Measurements from ENCODE around the gene ANKRD30BL. TPM values are rescaled to one million over a fixed set of nuclear protein-coding genes. Genes with fewer than 3 reads are reported as not detected.
"Not testable (repeated sequence)": the region's sequence is repeated elsewhere in the genome, so short reads cannot be mapped to it uniquely, and the experiment has no call there.

ANKRD30BL gene
- total RNA-seq, result under 1 TPM in 1 of 5 donors, not detected in 4; 0.73 TPM
- polyA plus RNA-seq, result under 1 TPM in 1 of 3 donors, not detected in 2; 0.15 TPM
- long read RNA-seq, donor 1, result 0 reads
- long read RNA-seq, donor 2, result 0 reads
- long read RNA-seq, donor 3, result 0 reads
- long read RNA-seq, donor 4, result 0 reads
- long read RNA-seq, donor 5, result 0 reads
- long read RNA-seq, donor 6, result 0 reads
- long read RNA-seq, donor 7, result 0 reads
- long read RNA-seq, donor 8, result 0 reads
- long read RNA-seq, donor 9, result 0 reads
- long read RNA-seq, donor 10, result 0 reads

GRCh38 chr2:132161161-132162124 is at the start of gene ANKRD30BL:
TSS of gene ANKRD30BL (minus strand) at chr2:132161952. CDS start at chr2:132161705, 247 bp downstream.
- H3K36me3 ChIP-seq; H3K4me3 ChIP-seq; H3K27me3 ChIP-seq; H3K27ac ChIP-seq; H3K9me3 ChIP-seq; H3K4me1 ChIP-seq; intact Hi-C loops (cut with DNase I; ENCODE audit: low total_unique reads); DNase-seq: not testable (repeated sequence)
- WGBS, 5 donors, result 83 to 93% (median 92%) methylated on average over 32 to 48 of the region's 48 CpGs

- intact Hi-C loops (cut with DNase I; ENCODE audit: low total_unique reads); H3K27ac ChIP-seq; H3K4me3 ChIP-seq; H3K9me3 ChIP-seq; H3K36me3 ChIP-seq; H3K27me3 ChIP-seq; H3K4me1 ChIP-seq; DNase-seq: not testable (repeated sequence)
- WGBS, 5 donors, result 70 to 85% (median 76%) methylated on average over 2 of the region's 2 CpGs
These were observed 41.1 kb upstream of the ANKRD30BL start for GRCh38 chr2:132202866-132203265.

- H3K4me3 ChIP-seq; intact Hi-C loops (cut with DNase I; ENCODE audit: low total_unique reads); H3K27me3 ChIP-seq; DNase-seq; H3K27ac ChIP-seq; H3K4me1 ChIP-seq; H3K36me3 ChIP-seq; H3K9me3 ChIP-seq: not testable (repeated sequence)
- WGBS, 5 donors, result 76 to 89% (median 86%) methylated on average over 5 of the region's 5 CpGs
These were observed 31.1 kb upstream of the ANKRD30BL start for GRCh38 chr2:132192854-132193253.

- intact Hi-C loops (cut with DNase I; ENCODE audit: low total_unique reads); H3K4me1 ChIP-seq; H3K27me3 ChIP-seq; H3K36me3 ChIP-seq; H3K4me3 ChIP-seq; DNase-seq; H3K9me3 ChIP-seq; H3K27ac ChIP-seq: not testable (repeated sequence)
- 60 to 86% (median 73%) methylated on average over 1 of the region's 1 CpG for WGBS, 5 donors
These were observed 5.3 kb upstream of the ANKRD30BL start for GRCh38 chr2:132167100-132167499.

- H3K9me3 ChIP-seq; intact Hi-C loops (cut with DNase I; ENCODE audit: low total_unique reads); H3K4me1 ChIP-seq; H3K27ac ChIP-seq; H3K27me3 ChIP-seq; H3K4me3 ChIP-seq; DNase-seq; H3K36me3 ChIP-seq: not testable (repeated sequence)
- 88 to 92% (median 92%) methylated on average over 19 to 33 of the region's 33 CpGs; no CpG with 5 or more reads in 1 of the 5 donors for WGBS, 5 donors
These were observed 441 bp upstream of the ANKRD30BL start for GRCh38 chr2:132162125-132162660.

- H3K4me1 ChIP-seq; H3K27ac ChIP-seq; H3K27me3 ChIP-seq; H3K36me3 ChIP-seq; H3K4me3 ChIP-seq; intact Hi-C loops (cut with DNase I; ENCODE audit: low total_unique reads); H3K9me3 ChIP-seq: not testable (repeated sequence)
- WGBS, 5 donors, result 2 to 8% (median 5%) methylated on average over 4 of the region's 4 CpGs
- peak; percentile 65 to 81 for DNase-seq
- peak in 5 of 7 experiments; percentile 44 to 62 (median 53) for TF ChIP-seq CTCF (IDR thresholded peaks at IDR 0.05)
These were observed 15.0 kb downstream of the ANKRD30BL start for GRCh38 chr2:132146774-132147173.

Small RNA genes lying within 50 kb of the gene (small RNA-seq; reads per million reads assigned to genes)
- 0 reads per million in 4 donors for gene RNU6-1132P

Data from stomach (tissue), 19 donors.